Measurements from ENCODE around the gene SNX33. TPM values are rescaled to one million over a fixed set of nuclear protein-coding genes. Genes with fewer than 3 reads are reported as not detected.

Gene SNX33
- total RNA-seq, 2 experiments from 2014 or later, result 0.09 to 0.38 TPM

- peak overlapping the region; percentile 60; the same call in 1 of the 2 replicates for H2AFZ ChIP-seq (ENCODE audit: low read length)
- peak; percentile 83 for DNase-seq (ENCODE audit: low spot score)
- H3K36me3 ChIP-seq (ENCODE audit: insufficient read depth, low read length), result peaks cover 28% of the 10 kb centered on the region
- TF ChIP-seq CTCF (conservative IDR thresholded peaks at IDR 0.05; ENCODE audit: low read length) (peak; percentile 85), EZH2phosphoT487 (IDR thresholded peaks at IDR 0.05; ENCODE audit: borderline replicate concordance, low read depth, low read length) (no peak)
- no peaks in the 10 kb centered on the region for H3K9me2 ChIP-seq (ENCODE audit: insufficient read depth, low read length)
- ChIA-PET CTCF (ENCODE audit: unreplicated experiment) (interaction anchor here (1.1 to 1.8 kb wide), 2 partner anchors 63 to 273 kb away, joined by 3 to 6 read pairs; partner anchors contain the start of gene MAN2C1), POLR2A (interaction anchor here (0.5 to 3.5 kb wide), 10 partner anchors 10 to 564 kb away, joined by 3 to 23 read pairs (median 4); partner anchors contain the start of genes MAN2C1, SIN3A and SNUPN)
- intact Hi-C loops (cut with micrococcal nuclease; ENCODE audit: unreplicated experiment), result loop anchor here (1.0 to 5.0 kb wide), 5 partner anchors 15 to 293 kb away; partner anchors contain the start of genes MAN2C1, NEIL1, PTPN9 and SNUPN
- H3K79me2 ChIP-seq (ENCODE audit: insufficient read depth, low read depth, low read length), result peaks cover 42% of the 10 kb centered on the region
- peak overlapping the region; percentile 85 for H3K4me2 ChIP-seq (ENCODE audit: low read length)
- H3K4me3 ChIP-seq (ENCODE audit: low read depth, low read length, poor library complexity, severe bottlenecking), result peak overlapping the region; percentile 89
- H3K9me3 ChIP-seq (ENCODE audit: low read length), result no peaks in the 10 kb centered on the region
- H4K20me1 ChIP-seq (ENCODE audit: insufficient read depth, low read length), result peaks cover 26% of the 10 kb centered on the region
- BruUV-seq (replicated peaks), result TSS peak; percentile 95
- H3K4me1 ChIP-seq (ENCODE audit: insufficient read depth, low read length, poor library complexity, severe bottlenecking), result peaks cover 38% of the 10 kb centered on the region
- H3K27ac ChIP-seq (ENCODE audit: low read depth, low read length, poor library complexity, severe bottlenecking), result peak overlapping the region; percentile 85
Observed at GRCh38 chr15:75640483-75641178, 7.1 kb upstream of the SNX33 start.

GRCh38 chr15:75641179-75641503 is 6.6 kb upstream of the SNX33 start:
- H3K79me2 ChIP-seq (ENCODE audit: insufficient read depth, low read depth, low read length), result peaks cover 37% of the 10 kb centered on the region
- H3K4me2 ChIP-seq (ENCODE audit: low read length), result peak overlapping the region; percentile 85
- DNase-seq (ENCODE audit: low spot score), result no peak
- intact Hi-C loops (cut with micrococcal nuclease; ENCODE audit: unreplicated experiment), result loop anchor here (1.0 to 5.0 kb wide), 4 partner anchors 62 to 294 kb away; partner anchors contain the start of genes MAN2C1, NEIL1 and PTPN9
- no peaks in the 10 kb centered on the region for H3K9me2 ChIP-seq (ENCODE audit: insufficient read depth, low read length)
- peak overlapping the region; percentile 60; the same call in 1 of the 2 replicates for H2AFZ ChIP-seq (ENCODE audit: low read length)
- peaks cover 33% of the 10 kb centered on the region for H3K4me1 ChIP-seq (ENCODE audit: insufficient read depth, low read length, poor library complexity, severe bottlenecking)
- peaks cover 26% of the 10 kb centered on the region for H4K20me1 ChIP-seq (ENCODE audit: insufficient read depth, low read length)
- POLR2A ChIA-PET, result interaction anchor here (0.6 to 3.5 kb wide), 6 partner anchors 31 to 565 kb away, joined by 3 to 23 read pairs (median 4); partner anchors contain the start of genes MAN2C1 and SIN3A
- H3K4me3 ChIP-seq (ENCODE audit: low read depth, low read length, poor library complexity, severe bottlenecking), result peak overlapping the region; percentile 89
- BruUV-seq (replicated peaks), result no TSS peak
- CTCF ChIA-PET (ENCODE audit: unreplicated experiment), result interaction anchor here (1.8 kb wide), 1 partner anchor 273 kb away, joined by 6 read pairs; the partner anchor contains the start of gene MAN2C1
- H3K36me3 ChIP-seq (ENCODE audit: insufficient read depth, low read length), result peaks cover 28% of the 10 kb centered on the region
- H3K27ac ChIP-seq (ENCODE audit: low read depth, low read length, poor library complexity, severe bottlenecking), result peak overlapping the region; percentile 85
- H3K9me3 ChIP-seq (ENCODE audit: low read length), result no peaks in the 10 kb centered on the region
- TF ChIP-seq CTCF (conservative IDR thresholded peaks at IDR 0.05; ENCODE audit: low read length) (no peak; the same call in 1 of the 2 replicates), EZH2phosphoT487 (IDR thresholded peaks at IDR 0.05; ENCODE audit: borderline replicate concordance, low read depth, low read length) (no peak)

Data from OCI-LY7 (cell line).